KMS-11 (cell line): ENCODE measurements around the gene SGCE.

Experiments used
- H2AFZ ChIP-seq: fragments of 200-600 bp; sonication (generic); 2 replicates; pipeline ENCODE4 v1.6.1; 2016; ENCODE audit warnings: antibody characterized with exemption, mixed run types, low read depth
- H3K27ac ChIP-seq: fragments of 200-600 bp; sonication (generic); 2 replicates; pipeline ENCODE4 v1.6.1; 2016; ENCODE audit warnings: mild to moderate bottlenecking, mixed run types
- H3K27me3 ChIP-seq: fragments of 200-600 bp; sonication (generic); 2 replicates; pipeline ENCODE4 v1.6.1; 2017; ENCODE audit warnings: mild to moderate bottlenecking, low read depth, mixed run types, moderate library complexity; ENCODE audit not compliant: insufficient read depth
- H3K36me3 ChIP-seq: fragments of 200-600 bp; sonication (generic); 2 replicates; pipeline ENCODE4 v1.6.1; 2017; ENCODE audit warnings: mild to moderate bottlenecking, mixed run types; ENCODE audit not compliant: insufficient read depth
- H3K4me1 ChIP-seq: fragments of 200-600 bp; sonication (generic); 2 replicates; pipeline ENCODE4 v1.6.1; 2016; ENCODE audit warnings: mild to moderate bottlenecking, low read depth, mixed run types; ENCODE audit not compliant: poor library complexity, severe bottlenecking
- H3K4me2 ChIP-seq: fragments of 200-600 bp; sonication (generic); 2 replicates; pipeline ENCODE4 v1.7.0; 2016; ENCODE audit warnings: mild to moderate bottlenecking, mixed run types
- H3K4me3 ChIP-seq: fragments of 200-600 bp; sonication (generic); IDR thresholded peaks from 2 replicates; pipeline ENCODE4 v1.6.1; 2017; ENCODE audit warnings: low read depth, low read length, mixed read lengths; ENCODE audit not compliant: insufficient read depth
- H3K79me2 ChIP-seq: fragments of 200-600 bp; sonication (generic); 2 replicates; pipeline ENCODE4 v1.6.1; 2016; ENCODE audit warnings: low read depth, mixed run types; ENCODE audit not compliant: insufficient read depth
- H3K9ac ChIP-seq: fragments of 200-600 bp; sonication (generic); 2 replicates; pipeline ENCODE4 v1.6.1; 2016; ENCODE audit warnings: mild to moderate bottlenecking, mixed run types
- H4K20me1 ChIP-seq: fragments of 200-600 bp; sonication (generic); 2 replicates; pipeline ENCODE4 v1.6.1; 2016; ENCODE audit warnings: mild to moderate bottlenecking, mixed run types; ENCODE audit not compliant: insufficient read depth
- CTCF ChIP-seq: fragments of 200-600 bp; sonication (generic); conservative IDR thresholded peaks from 2 replicates; pipeline ENCODE4 v1.6.1; 2017; ENCODE audit warnings: low read depth, mild to moderate bottlenecking, antibody characterized with exemption, low read length, moderate library complexity, mixed read lengths

The SGCE gene

GRCh38 chr7:94620703-94621118 is 35.2 kb downstream of the SGCE start:
- no peaks in the 10 kb centered on the region for H4K20me1 ChIP-seq
- H3K4me2 ChIP-seq = peak overlapping the region; percentile 56
- H3K9ac ChIP-seq = peak overlapping the region; percentile 20; the same call in 1 of the 2 replicates
- peaks cover 1% of the 10 kb centered on the region; the same call in 1 of the 2 replicates for H3K36me3 ChIP-seq
- H3K27ac ChIP-seq = peak overlapping the region; percentile 82
- no peaks in the 10 kb centered on the region; the same call in 1 of the 2 replicates for H3K79me2 ChIP-seq
- H3K4me1 ChIP-seq = peaks cover 69% of the 10 kb centered on the region
- TF ChIP-seq CTCF = no peak
- no peak overlapping the region for H3K4me3 ChIP-seq
- H2AFZ ChIP-seq = peak overlapping the region; percentile 7; the same call in 1 of the 2 replicates
- H3K27me3 ChIP-seq = no peaks in the 10 kb centered on the region

GRCh38 chr7:94618126-94618525 is 37.8 kb downstream of the SGCE start:
- no peak overlapping the region for H2AFZ ChIP-seq
- H3K79me2 ChIP-seq = no peaks in the 10 kb centered on the region; the same call in 1 of the 2 replicates
- H3K4me1 ChIP-seq = peaks cover 45% of the 10 kb centered on the region
- no peak overlapping the region for H3K4me3 ChIP-seq
- H3K36me3 ChIP-seq = peaks cover 3% of the 10 kb centered on the region; the same call in 1 of the 2 replicates
- no peaks in the 10 kb centered on the region for H3K27me3 ChIP-seq
- no peak overlapping the region for H3K27ac ChIP-seq
- no peaks in the 10 kb centered on the region for H4K20me1 ChIP-seq
- H3K9ac ChIP-seq = no peak overlapping the region
- no peak overlapping the region for H3K4me2 ChIP-seq
- no peak for TF ChIP-seq CTCF

DNA sequence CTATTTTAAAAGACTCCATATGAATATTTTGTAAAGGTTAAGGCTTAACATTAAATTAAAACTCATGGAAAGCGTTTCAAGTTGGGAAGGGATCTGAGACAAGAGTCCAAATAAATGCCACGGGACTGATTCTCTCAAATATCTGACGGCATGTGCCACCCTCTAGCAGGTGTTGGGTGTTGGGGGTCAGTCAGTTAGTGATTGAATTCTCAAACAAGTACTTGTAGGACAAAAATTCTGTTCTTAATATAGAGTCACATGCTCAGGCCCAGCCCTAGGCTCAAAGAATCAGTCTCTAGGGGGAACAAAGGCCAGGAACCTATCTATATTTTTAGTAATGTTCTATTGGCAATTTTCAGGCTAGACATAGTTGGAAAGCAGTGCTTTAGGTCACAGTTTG is 39.1 kb downstream of the SGCE start:
- Histone ChIP-seq H3K9ac (no peak overlapping the region), H2AFZ (no peak overlapping the region), H3K4me2 (no peak overlapping the region), H3K4me3 (no peak overlapping the region), H3K36me3 (peaks cover 3% of the 10 kb centered on the region; the same call in 1 of the 2 replicates), H3K4me1 (peaks cover 32% of the 10 kb centered on the region), H3K27me3 (no peaks in the 10 kb centered on the region), H3K79me2 (no peaks in the 10 kb centered on the region; the same call in 1 of the 2 replicates), H3K27ac (no peak overlapping the region), H4K20me1 (no peaks in the 10 kb centered on the region)
- no peak for TF ChIP-seq CTCF

DNA sequence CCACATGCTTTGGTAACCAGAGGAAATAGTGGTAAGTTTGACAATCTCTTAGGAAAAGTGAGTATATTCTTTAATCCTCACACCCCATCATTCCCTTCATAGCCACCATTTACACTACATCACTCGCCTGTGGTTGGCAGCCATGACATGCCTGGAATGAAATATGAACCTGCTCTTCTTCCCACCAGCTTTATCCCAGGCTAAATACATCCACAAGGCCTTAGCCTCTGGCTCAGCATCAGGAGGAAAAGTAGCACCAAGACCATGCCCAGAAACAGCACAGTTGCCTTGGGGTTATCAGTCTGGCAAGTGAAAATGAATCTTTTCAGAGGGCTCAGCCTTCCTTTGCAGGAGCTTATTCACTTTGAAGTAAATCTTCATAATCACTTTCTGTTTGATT is 40.3 kb downstream of the SGCE start:
- Histone ChIP-seq H3K4me1 (peaks cover 22% of the 10 kb centered on the region), H3K79me2 (no peaks in the 10 kb centered on the region; the same call in 1 of the 2 replicates), H3K36me3 (peaks cover 3% of the 10 kb centered on the region; the same call in 1 of the 2 replicates), H3K4me3 (no peak overlapping the region), H3K9ac (no peak overlapping the region), H3K27ac (no peak overlapping the region), H4K20me1 (no peaks in the 10 kb centered on the region), H3K4me2 (no peak overlapping the region), H3K27me3 (no peaks in the 10 kb centered on the region), H2AFZ (no peak overlapping the region)
- TF ChIP-seq CTCF = no peak
